HUDEP-2 (cell line): ENCODE results near the gene E4F1.

ENCODE experiments used
- DNase-seq, 76 experiments: peaks; one replicate each; lab custom pipeline; 2025; ENCODE audit not compliant: unreplicated experiment in 76 of 76; lab: John Stamatoyannopoulos, UW

E4F1 gene

GRCh38 chr16:2223221-2223941, at the start of gene E4F1:
TSS of gene E4F1 (plus strand) at chr16:2223591. CDS start at chr16:2223614, 23 bp downstream.
- DNase-seq, result peak in 75 of 76 experiments; percentile 56 to 100 (median 99)

GRCh38 chr16:2173916-2174315, 49.5 kb upstream of the E4F1 start:
- DNase-seq, result no peak

GRCh38 chr16:2174396-2175131, 48.8 kb upstream of the E4F1 start:
- DNase-seq, result no peak

- DNase-seq, result no peak
Observed at GRCh38 chr16:2175454-2175853, 47.9 kb upstream of the E4F1 start.

GRCh38 chr16:2176047-2176446, 47.3 kb upstream of the E4F1 start:
- no peak for DNase-seq

GRCh38 chr16:2177101-2177500, 46.3 kb upstream of the E4F1 start:
- no peak for DNase-seq

GRCh38 chr16:2177561-2177960, 45.8 kb upstream of the E4F1 start:
- no peak for DNase-seq

GRCh38 chr16:2178321-2179106, 44.9 kb upstream of the E4F1 start:
- peak in 54 of 76 experiments; percentile 7 to 74 (median 50) for DNase-seq

- no peak for DNase-seq
Observed at GRCh38 chr16:2179107-2179501, 44.3 kb upstream of the E4F1 start.

GRCh38 chr16:2179576-2179975, 43.8 kb upstream of the E4F1 start:
- no peak for DNase-seq

- DNase-seq, result no peak
Observed at GRCh38 chr16:2180461-2180860, 42.9 kb upstream of the E4F1 start.

- DNase-seq, result peak in 2 of 76 experiments; percentile 4 to 11
Observed at GRCh38 chr16:2180962-2181923, 42.1 kb upstream of the E4F1 start.

- DNase-seq, result no peak
Observed at GRCh38 chr16:2181952-2182351, 41.4 kb upstream of the E4F1 start.

GRCh38 chr16:2183671-2184070, 39.7 kb upstream of the E4F1 start:
- DNase-seq, result no peak

- no peak for DNase-seq
Observed at GRCh38 chr16:2184346-2184745, 39.0 kb upstream of the E4F1 start.

- no peak for DNase-seq
Observed at GRCh38 chr16:2184962-2185361, 38.4 kb upstream of the E4F1 start.

- no peak for DNase-seq
Observed at GRCh38 chr16:2186064-2186463, 37.3 kb upstream of the E4F1 start.

GRCh38 chr16:2186505-2186904, 36.9 kb upstream of the E4F1 start:
- no peak for DNase-seq

- no peak for DNase-seq
Observed at GRCh38 chr16:2187212-2187611, 36.2 kb upstream of the E4F1 start.

GRCh38 chr16:2188395-2188794, 35.0 kb upstream of the E4F1 start:
- no peak for DNase-seq
